Retina (tissue), 1 donor: ENCODE results near the gene GSG1L.
"Not testable (repeated sequence)": the region's sequence is repeated elsewhere in the genome, so short reads cannot be mapped to it uniquely, and the experiment has no call there.

Experiments used
- DNase-seq: peaks from one replicate; pipeline ENCODE4 v3.0.0-alpha.2; 2016

The GSG1L gene

GRCh38 chr16:28011971-28012445, 51.5 kb downstream of the GSG1L start:
- DNase-seq, result no peak

- no peak for DNase-seq
Measured at GRCh38 chr16:28011223-28011622, 52.3 kb downstream of the GSG1L start.

- no peak for DNase-seq
Measured at GRCh38 chr16:28010671-28011070, 52.8 kb downstream of the GSG1L start.

GRCh38 chr16:28009586-28010373, 53.7 kb downstream of the GSG1L start:
- no peak for DNase-seq

- DNase-seq, result no peak
Measured at GRCh38 chr16:28003923-28004322, 59.6 kb downstream of the GSG1L start.

- DNase-seq, result no peak
Measured at GRCh38 chr16:28003021-28003865, 60.3 kb downstream of the GSG1L start.

- no peak for DNase-seq
Measured at GRCh38 chr16:28001642-28002041, 61.9 kb downstream of the GSG1L start.

GRCh38 chr16:28001184-28001583, 62.3 kb downstream of the GSG1L start:
- DNase-seq, result no peak

GRCh38 chr16:28000314-28001169, 63.0 kb downstream of the GSG1L start:
- DNase-seq, result no peak

GRCh38 chr16:27999687-28000086, 63.8 kb downstream of the GSG1L start:
- DNase-seq, result no peak

GRCh38 chr16:27995378-27995777, 68.1 kb downstream of the GSG1L start:
- no peak for DNase-seq

- DNase-seq, result no peak
Measured at GRCh38 chr16:27994686-27995085, 68.8 kb downstream of the GSG1L start.

GRCh38 chr16:27993587-27993986, 69.9 kb downstream of the GSG1L start:
- no peak for DNase-seq

GRCh38 chr16:27991876-27992275, 71.6 kb downstream of the GSG1L start:
- no peak for DNase-seq

- DNase-seq, result no peak
Measured at GRCh38 chr16:27985981-27986380, 77.5 kb downstream of the GSG1L start.

- DNase-seq, result no peak
Measured at GRCh38 chr16:27984121-27984520, 79.4 kb downstream of the GSG1L start.

GRCh38 chr16:27983244-27983643, 80.3 kb downstream of the GSG1L start:
- no peak for DNase-seq

- DNase-seq, result no peak
Measured at GRCh38 chr16:27982184-27982583, 81.3 kb downstream of the GSG1L start.

GRCh38 chr16:27980919-27981700, 82.4 kb downstream of the GSG1L start:
- no peak for DNase-seq

GRCh38 chr16:27980076-27980775, 83.3 kb downstream of the GSG1L start:
- no peak for DNase-seq

- not testable (repeated sequence) for DNase-seq
Measured at GRCh38 chr16:27979668-27980067, 83.8 kb downstream of the GSG1L start.
